Lung (tissue), 12 donors: ENCODE measurements around the gene SYTL2. TPM values are rescaled to one million over a fixed set of nuclear protein-coding genes. Genes with fewer than 3 reads are reported as not detected.

Experiments
- ATAC-seq: fragments of 200-7000 bp; cut with Tn5 transposase; one replicate; pipeline ENCODE4 v1.9.1; 2020; ENCODE audit warnings: moderate number of reproducible peaks; ENCODE audit not compliant: insufficient read depth, low FRiP score
- DNase-seq, 3 donors: peaks; one replicate each; pipeline ENCODE4 v3.0.0-alpha.2; 2013 to 2017
- H3K27ac ChIP-seq, 2 donors: one replicate each; pipeline ENCODE4 v1.5.1; 2013; ENCODE audit warnings: mild to moderate bottlenecking in 2 of 2, moderate library complexity in 2 of 2, control low read depth in 1 of 2, inconsistent platforms in 1 of 2, low read depth in 1 of 2, low read length in 1 of 2
- H3K27me3 ChIP-seq, 3 donors: one replicate each; pipeline ENCODE4 v1.5.1; 2013; ENCODE audit warnings: low read length in 2 of 3; ENCODE audit not compliant: control insufficient read depth in 3 of 3, insufficient read depth in 3 of 3
- H3K36me3 ChIP-seq, 4 donors: one replicate each; pipeline ENCODE4 v1.5.1; 2013; ENCODE audit warnings: low read length in 4 of 4, mild to moderate bottlenecking in 1 of 4, moderate library complexity in 1 of 4; ENCODE audit not compliant: control insufficient read depth in 4 of 4, insufficient read depth in 4 of 4
- H3K4me1 ChIP-seq, 5 donors: one replicate each; pipeline ENCODE4 v1.5.1; 2013; ENCODE audit warnings: low read length in 5 of 5, mild to moderate bottlenecking in 2 of 5, moderate library complexity in 1 of 5; ENCODE audit not compliant: control insufficient read depth in 5 of 5, insufficient read depth in 5 of 5
- H3K4me3 ChIP-seq: one replicate; pipeline ENCODE4 v1.5.1; 2013; ENCODE audit warnings: mild to moderate bottlenecking, control low read depth, moderate library complexity
- H3K9ac ChIP-seq, 2 donors: one replicate each; pipeline ENCODE4 v1.5.1; 2013; ENCODE audit warnings: low read length in 2 of 2, control low read depth in 1 of 2; ENCODE audit not compliant: insufficient read depth in 1 of 2
- H3K9me3 ChIP-seq, 4 donors: one replicate each; pipeline ENCODE4 v1.5.1; 2013; ENCODE audit warnings: low read length in 3 of 4, mild to moderate bottlenecking in 1 of 4, moderate library complexity in 1 of 4; ENCODE audit not compliant: control insufficient read depth in 4 of 4, insufficient read depth in 3 of 4
- CTCF ChIP-seq: IDR thresholded peaks from 2 replicates; pipeline ENCODE4 v1.5.1; 2012; ENCODE audit warnings: mild to moderate bottlenecking; ENCODE audit errors: control extremely low read depth, extremely low read depth
- WGBS, 2 donors: extraction: QIAGEN DNeasy Blood & Tissue Kit; methylation state at CpG; one replicate each; pipeline ENCODE4 v1.1.7; 2013; 5-methylcytosine and 5-hydroxymethylcytosine counted together
- polyA plus RNA-seq, 2 donors: library from polyadenylated mRNA; stranded (reverse); fragments of 200-250 nt; gene quantifications; one replicate each; pipeline ENCODE4 v1.2.1, GENCODE V29; 2013
- total RNA-seq, 2 donors: library from RNA; depleted of rRNA in 1 of 2; stranded (reverse); fragments of >200 nt in 1 of 2; gene quantifications; one replicate each; pipeline ENCODE4 v1.2.1, GENCODE V29; 2014 to 2021
- donor health status: control.
- donor health status: control.
- donor health status: Bipolar disorder and iron deficiency.
- donor health status: healthy.
- donor health status: DM: yes; HTN: yes; CAD: no.

SYTL2 gene
- total and polyA plus RNA-seq, 4 donors: 6.7 to 39.0 (median 16.5) TPM

- peak overlapping the region in 1 of 2 donors; percentile 72 for H3K27ac ChIP-seq
- WGBS, 2 donors: 71 to 84% methylated on average over 15 of the region's 15 CpGs
- no peaks in the 10 kb centered on the region for H3K27me3 ChIP-seq
- no peaks in the 10 kb centered on the region for H3K36me3 ChIP-seq
- no peaks in the 10 kb centered on the region for H3K9me3 ChIP-seq
- DNase-seq (peak; percentile 96 to 98 (median 98)), ATAC-seq (no peak)
- H3K9ac ChIP-seq: peak overlapping the region in 1 of 2 donors; percentile 61
- TF ChIP-seq CTCF: no peak
- H3K4me3 ChIP-seq: no peak overlapping the region
- peaks cover 0 to 54% (median 2%) of the 10 kb centered on the region in 5 donors for H3K4me1 ChIP-seq
Observed at GRCh38 chr11:85685125-85685819, 125.7 kb downstream of the SYTL2 start.

GRCh38 chr11:85682330-85683305 lies 128.3 kb downstream of the SYTL2 start:
- TF ChIP-seq CTCF: no peak
- Histone ChIP-seq H3K36me3 (no peaks in the 10 kb centered on the region), H3K4me3 (peak overlapping the region; percentile 52), H3K4me1 (peaks cover 0 to 58% (median 7%) of the 10 kb centered on the region in 5 donors), H3K9me3 (no peaks in the 10 kb centered on the region), H3K27me3 (no peaks in the 10 kb centered on the region), H3K9ac (peak overlapping the region; percentile 75 to 81), H3K27ac (no peak overlapping the region)
- DNase-seq: peak; percentile 84 to 89 (median 87)
- WGBS, 2 donors: 23 to 27% methylated on average over 37 to 43 of the region's 43 CpGs
- ATAC-seq: peak; percentile 48

DNA sequence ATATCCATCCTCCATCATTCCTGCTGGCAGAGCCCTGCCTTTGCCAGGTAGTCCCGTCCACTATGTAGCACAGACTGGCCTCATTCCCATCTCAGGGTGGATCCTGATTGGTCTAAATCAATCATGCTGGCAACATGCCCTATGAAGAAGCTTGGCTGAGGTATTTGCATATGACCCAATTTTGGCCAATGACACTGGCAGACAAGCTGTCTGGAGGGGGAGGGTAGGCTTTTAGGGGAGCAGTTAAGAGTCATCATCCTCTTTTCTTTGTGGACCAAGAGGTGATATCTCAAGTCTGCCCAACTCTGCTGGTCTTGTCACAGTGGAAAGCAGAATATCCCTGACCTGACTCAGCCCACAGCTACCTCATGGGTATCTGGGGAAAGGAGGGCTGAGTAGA lies 130.0 kb downstream of the SYTL2 start:
- no peak overlapping the region for H3K27ac ChIP-seq
- TF ChIP-seq CTCF: no peak
- no peak for ATAC-seq
- H3K9ac ChIP-seq: no peak overlapping the region
- H3K36me3 ChIP-seq: no peaks in the 10 kb centered on the region
- DNase-seq: no peak
- 73 to 90% methylated on average over 1 of the region's 1 CpG for WGBS, 2 donors
- H3K4me1 ChIP-seq: peaks cover 0 to 47% (median 7%) of the 10 kb centered on the region in 5 donors
- no peaks in the 10 kb centered on the region for H3K27me3 ChIP-seq
- H3K4me3 ChIP-seq: no peak overlapping the region
- no peaks in the 10 kb centered on the region for H3K9me3 ChIP-seq
